Aorta (tissue), 5 donors: ENCODE results near the gene PPM1G. TPM values are rescaled to one million over a fixed set of nuclear protein-coding genes. Genes with fewer than 3 reads are reported as not detected.
"Not testable (repeated sequence)": the region's sequence is repeated elsewhere in the genome, so short reads cannot be mapped to it uniquely, and the experiment has no call there.

Experiments used
- ATAC-seq: fragments of 200-7000 bp; cut with Tn5 transposase; one replicate; pipeline ENCODE4 v1.9.1; 2022; ENCODE audit warnings: moderate library complexity; ENCODE audit not compliant: low FRiP score
- DNase-seq, 2 donors: peaks; one replicate each; pipeline ENCODE4 v3.0.0-alpha.2; 2020
- H3K27ac ChIP-seq, 2 donors: one replicate each; pipeline ENCODE4 v1.5.1; 2013; ENCODE audit warnings: low read length in 2 of 2, mild to moderate bottlenecking in 2 of 2, moderate library complexity in 2 of 2, control low read depth in 1 of 2, inconsistent platforms in 1 of 2, low read depth in 1 of 2
- H3K27me3 ChIP-seq, 2 donors: one replicate each; pipeline ENCODE4 v1.6.1; 2013; ENCODE audit warnings: control low read depth in 1 of 2, low read length in 1 of 2, mild to moderate bottlenecking in 1 of 2, moderate library complexity in 1 of 2; ENCODE audit not compliant: insufficient read depth in 2 of 2, control insufficient read depth in 1 of 2
- H3K36me3 ChIP-seq, 2 donors: one replicate each; pipeline ENCODE4 v1.6.1; 2013; ENCODE audit warnings: control low read depth in 1 of 2, low read length in 1 of 2, mild to moderate bottlenecking in 1 of 2; ENCODE audit not compliant: insufficient read depth in 2 of 2, control insufficient read depth in 1 of 2
- H3K4me1 ChIP-seq, 2 donors: one replicate each; pipeline ENCODE4 v1.6.1; 2013; ENCODE audit warnings: low read length in 2 of 2, control low read depth in 1 of 2, mild to moderate bottlenecking in 1 of 2, moderate library complexity in 1 of 2; ENCODE audit not compliant: insufficient read depth in 2 of 2, control insufficient read depth in 1 of 2
- H3K4me3 ChIP-seq, 2 donors: one replicate each; pipeline ENCODE4 v1.5.1; 2013; ENCODE audit warnings: low read length in 2 of 2, control low read depth in 1 of 2, mild to moderate bottlenecking in 1 of 2
- H3K9me3 ChIP-seq: one replicate; pipeline ENCODE4 v1.6.1; 2013; ENCODE audit warnings: mild to moderate bottlenecking, low read length; ENCODE audit not compliant: control insufficient read depth
- WGBS, 2 donors: extraction: QIAGEN DNeasy Blood & Tissue Kit; methylation state at CpG; one replicate each; pipeline ENCODE4 v1.1.7; 2013; 5-methylcytosine and 5-hydroxymethylcytosine counted together
- intact Hi-C, 2 donors: fragments of 100-400 bp; cut with DNase I; formaldehyde crosslinking; loops; one replicate each; pipeline versions ENCODE4 v1.14.2 to v1.15.0; 2022
- polyA plus RNA-seq, 2 donors: library from polyadenylated mRNA; stranded (reverse); fragments of 200-250 nt; gene quantifications; one replicate each; pipeline ENCODE4 v1.2.3, GENCODE V29; 2013
- total RNA-seq, 2 donors: library from RNA; stranded (reverse); fragmentation: NEBNext Ultra II Directional; extraction: Animal tissue kit (Norgen Biotek cat#: 25700); gene quantifications; one replicate each; pipeline ENCODE4 v1.2.1, GENCODE V29; 2021
- donor health status: healthy with polysubstance abuse.
- donor health status: Bipolar disorder and iron deficiency.
- donor health status: DM: no; HTN: no; CAD: no.
- donor health status: DM: no; HTN: no; CAD: no.
- donor health status: DM: yes; HTN: yes; CAD: no.

The PPM1G gene
- total and polyA plus RNA-seq, 4 donors, result 37.3 to 42.7 (median 40.1) TPM

GRCh38 chr2:27425039-27425438 lies 15.6 kb upstream of the PPM1G start:
- H3K4me1 ChIP-seq, ATAC-seq, H3K36me3 ChIP-seq, H3K27ac ChIP-seq, H3K9me3 ChIP-seq, H3K4me3 ChIP-seq, H3K27me3 ChIP-seq, DNase-seq: not testable (repeated sequence)
- intact Hi-C loops, result loop anchor here in 1 of 2 donors (5.0 kb wide), 1 partner anchor 67 kb away; no protein-coding TSS in a partner anchor
- WGBS, 2 donors, result 92 to 93% methylated on average over 10 of the region's 10 CpGs

GRCh38 chr2:27422958-27423357 lies 13.6 kb upstream of the PPM1G start:
- Histone ChIP-seq H3K9me3 (no peaks in the 10 kb centered on the region), H3K27ac (no peak overlapping the region), H3K4me1 (no peaks in the 10 kb centered on the region), H3K4me3 (no peak overlapping the region), H3K36me3 (no peaks in the 10 kb centered on the region), H3K27me3 (no peaks in the 10 kb centered on the region)
- WGBS, 2 donors, result 95 to 99% methylated on average over 3 of the region's 3 CpGs
- intact Hi-C loops, result no loop called here
- DNase-seq (no peak), ATAC-seq (no peak)

GRCh38 chr2:27421660-27422250 lies 12.4 kb upstream of the PPM1G start:
- DNase-seq (no peak), ATAC-seq (no peak)
- no peaks in the 10 kb centered on the region for H3K4me1 ChIP-seq
- H3K27ac ChIP-seq, result no peak overlapping the region
- H3K9me3 ChIP-seq, result no peaks in the 10 kb centered on the region
- WGBS, 2 donors, result 66 to 70% methylated on average over 4 of the region's 4 CpGs
- intact Hi-C loops, result no loop called here
- H3K4me3 ChIP-seq, result no peak overlapping the region
- H3K27me3 ChIP-seq, result no peaks in the 10 kb centered on the region
- no peaks in the 10 kb centered on the region for H3K36me3 ChIP-seq

GRCh38 chr2:27420996-27421395 lies 11.6 kb upstream of the PPM1G start:
- intact Hi-C loops, result no loop called here
- DNase-seq (no peak), ATAC-seq (no peak)
- Histone ChIP-seq H3K4me3 (no peak overlapping the region), H3K4me1 (no peaks in the 10 kb centered on the region), H3K36me3 (no peaks in the 10 kb centered on the region), H3K9me3 (no peaks in the 10 kb centered on the region), H3K27ac (no peak overlapping the region), H3K27me3 (no peaks in the 10 kb centered on the region)

- ATAC-seq (no peak), DNase-seq (no peak)
- no peak overlapping the region for H3K27ac ChIP-seq
- intact Hi-C loops, result no loop called here
- H3K4me1 ChIP-seq, result no peaks in the 10 kb centered on the region
- WGBS, 2 donors, result 91 to 94% methylated on average over 6 of the region's 6 CpGs
- H3K36me3 ChIP-seq, result no peaks in the 10 kb centered on the region
- H3K27me3 ChIP-seq, result no peaks in the 10 kb centered on the region
- H3K4me3 ChIP-seq, result no peak overlapping the region
- no peaks in the 10 kb centered on the region for H3K9me3 ChIP-seq
Observed at GRCh38 chr2:27416151-27416550, 6.8 kb upstream of the PPM1G start.

GRCh38 chr2:27412419-27413152 lies 3.2 kb upstream of the PPM1G start:
- DNase-seq, result no peak
- no peaks in the 10 kb centered on the region for H3K36me3 ChIP-seq
- intact Hi-C loops, result no loop called here
- no peaks in the 10 kb centered on the region for H3K9me3 ChIP-seq
- no peaks in the 10 kb centered on the region for H3K27me3 ChIP-seq
- no peak overlapping the region for H3K27ac ChIP-seq
- 74 to 78% methylated on average over 9 of the region's 9 CpGs for WGBS, 2 donors
- no peak overlapping the region for H3K4me3 ChIP-seq
- H3K4me1 ChIP-seq, result peaks cover 0 to 3% of the 10 kb centered on the region in 2 donors
- ATAC-seq, result no peak

- ATAC-seq (peak; percentile 59), DNase-seq (no peak)
- peak overlapping the region in 1 of 2 donors; percentile 10 for H3K27ac ChIP-seq
- WGBS, 2 donors, result 0% methylated on average over 33 of the region's 33 CpGs
- H3K4me1 ChIP-seq, result peaks cover 0 to 3% of the 10 kb centered on the region in 2 donors
- H3K9me3 ChIP-seq, result no peaks in the 10 kb centered on the region
- H3K27me3 ChIP-seq, result no peaks in the 10 kb centered on the region
- no peaks in the 10 kb centered on the region for H3K36me3 ChIP-seq
- intact Hi-C loops, result loop anchor here (1.0 to 5.0 kb wide), 4 partner anchors 20 to 36 kb away; partner anchors contain the start of genes NRBP1 (in 2 of the 2), EIF2B4 (in 1 of the 2), SNX17 (in 1 of the 2) and ZNF513 (in 1 of the 2)
- peak overlapping the region; percentile 48 to 86 for H3K4me3 ChIP-seq
Observed at GRCh38 chr2:27408601-27409320, 630 bp downstream of the PPM1G start.

- no peak overlapping the region for H3K27ac ChIP-seq
- whole genome bisulfite sequencing, 2 donors, result 53 to 54% methylated on average over 16 of the region's 16 CpGs
- no peak for ATAC-seq
Observed at GRCh38 chr2:27407798-27408491, 1.4 kb downstream of the PPM1G start.

More at GRCh38 chr2:27407798-27408491, 1.4 kb downstream of the PPM1G start:
- Histone ChIP-seq H3K4me1 (peaks cover 0 to 3% of the 10 kb centered on the region in 2 donors), H3K27me3 (no peaks in the 10 kb centered on the region), H3K36me3 (no peaks in the 10 kb centered on the region), H3K4me3 (no peak overlapping the region), H3K9me3 (no peaks in the 10 kb centered on the region)
- no peak for DNase-seq
- intact Hi-C loops, result loop anchor here (2.0 to 5.0 kb wide), 3 partner anchors 21 to 36 kb away; partner anchors contain the start of genes EIF2B4 (in 1 of the 2), NRBP1 (in 1 of the 2), SNX17 (in 1 of the 2) and ZNF513 (in 1 of the 2)
